GM08714 (cell line): Measurements from ENCODE around the gene MAB21L3.

Experiments
- H3K4me3 ChIP-seq: fragments of 200-500 bp; sonication (Bioruptor generic); 2 replicates; pipeline ENCODE4 v1.5.1; 2014; ENCODE audit warnings: mild to moderate bottlenecking, low read length, inconsistent platforms
- ZNF274 ChIP-seq: IDR thresholded peaks from 2 replicates; pipeline ENCODE4 v1.6.1; 2012; ENCODE audit warnings: mild to moderate bottlenecking, low read depth, low read length

MAB21L3 gene

DNA sequence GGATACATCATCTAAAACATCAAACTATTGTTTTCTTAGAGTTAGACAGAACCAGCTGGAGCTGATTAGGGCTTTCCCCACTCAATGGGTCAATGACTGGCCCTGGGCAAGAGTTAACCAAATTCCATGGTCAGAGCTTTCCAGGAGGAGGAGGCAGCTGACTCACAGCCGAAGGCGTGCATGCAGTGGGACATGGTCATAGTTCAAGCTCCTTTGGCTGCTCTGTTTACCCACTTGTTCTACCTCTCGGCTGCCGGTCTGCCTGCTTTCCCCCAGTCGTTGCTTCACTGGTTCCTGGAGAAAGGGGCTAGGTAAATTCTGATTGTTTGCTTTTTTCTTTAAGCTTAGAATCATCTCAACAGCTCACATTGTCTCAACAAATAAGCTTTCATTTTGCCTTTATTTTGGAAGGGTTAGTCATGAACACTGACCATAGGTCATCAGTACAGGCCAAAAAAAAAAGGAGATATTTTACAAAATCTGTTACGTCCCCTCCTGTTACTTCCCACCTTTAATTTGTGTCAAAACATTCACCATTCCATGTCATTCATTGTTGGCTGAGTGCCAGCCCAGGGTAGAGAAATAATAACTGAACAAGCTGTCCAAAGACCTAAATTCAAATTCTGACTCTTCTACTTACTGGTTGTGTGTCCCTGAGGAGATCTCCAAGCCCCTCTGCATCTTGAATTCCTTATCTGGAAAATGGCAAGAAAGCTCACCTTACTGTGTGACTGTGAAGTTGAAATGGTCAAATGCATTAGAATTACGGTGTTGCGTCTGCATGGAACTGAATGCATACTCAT is 12.0 kb downstream of the MAB21L3 start:
- no peak for TF ChIP-seq ZNF274
- no peak overlapping the region for H3K4me3 ChIP-seq

DNA sequence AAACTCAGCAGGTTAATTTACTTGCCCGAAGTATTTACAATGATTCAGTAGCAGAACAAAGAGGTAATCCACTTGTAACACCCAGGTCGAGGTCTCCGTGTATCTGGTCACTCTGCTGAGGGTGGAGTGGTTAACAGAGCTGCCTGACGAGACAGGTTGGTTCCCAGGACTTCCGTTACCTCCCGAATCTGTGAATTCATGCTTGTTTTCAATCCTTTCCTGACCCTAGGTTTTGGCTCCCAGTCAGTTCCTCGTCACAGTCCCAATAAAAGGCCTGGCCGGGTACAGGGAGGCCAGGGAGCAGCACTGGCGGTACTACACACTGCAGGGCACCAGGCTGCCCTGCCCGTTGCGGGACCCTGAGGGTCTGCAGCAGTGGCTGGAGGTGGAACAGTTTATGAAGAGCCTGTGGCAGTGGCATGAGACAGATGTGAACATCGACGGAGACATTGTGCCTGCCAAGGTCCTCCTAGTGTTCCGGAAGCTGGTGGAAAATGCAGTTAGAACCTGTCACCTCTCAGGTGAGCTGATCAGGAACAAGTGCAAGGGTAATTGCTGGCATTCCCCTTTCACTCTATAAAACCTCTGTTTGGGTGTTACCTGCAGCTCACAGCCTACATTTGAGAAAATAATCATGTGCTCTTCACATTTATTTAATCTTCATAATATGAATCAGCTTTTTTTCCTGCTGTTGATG is 12.8 kb downstream of the MAB21L3 start:
- no peak for TF ChIP-seq ZNF274

DNA sequence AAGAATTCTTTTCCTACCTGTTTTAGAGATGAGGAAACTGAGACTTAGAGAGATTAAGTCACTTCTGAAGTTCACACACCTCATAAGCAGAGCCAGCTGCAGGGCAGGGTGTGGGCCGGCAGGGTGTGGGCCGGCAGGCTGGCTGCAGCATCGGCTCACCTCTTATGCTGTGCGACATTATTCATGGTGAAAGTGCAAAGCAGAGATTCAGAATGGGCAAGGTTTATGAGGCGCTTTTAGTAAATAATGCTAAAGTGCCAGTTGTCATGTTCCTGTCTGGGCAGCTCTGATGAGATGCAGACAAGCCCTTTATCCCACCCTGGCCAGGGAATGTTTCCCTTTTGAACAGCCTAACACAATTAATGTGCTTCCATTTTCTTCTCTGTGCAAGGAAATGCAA is 14.6 kb downstream of the MAB21L3 start:
- H3K4me3 ChIP-seq, result no peak overlapping the region
- TF ChIP-seq ZNF274, result no peak

More for the DNA sequence above, 12.8 kb downstream of the MAB21L3 start:
- H3K4me3 ChIP-seq, result no peak overlapping the region

DNA sequence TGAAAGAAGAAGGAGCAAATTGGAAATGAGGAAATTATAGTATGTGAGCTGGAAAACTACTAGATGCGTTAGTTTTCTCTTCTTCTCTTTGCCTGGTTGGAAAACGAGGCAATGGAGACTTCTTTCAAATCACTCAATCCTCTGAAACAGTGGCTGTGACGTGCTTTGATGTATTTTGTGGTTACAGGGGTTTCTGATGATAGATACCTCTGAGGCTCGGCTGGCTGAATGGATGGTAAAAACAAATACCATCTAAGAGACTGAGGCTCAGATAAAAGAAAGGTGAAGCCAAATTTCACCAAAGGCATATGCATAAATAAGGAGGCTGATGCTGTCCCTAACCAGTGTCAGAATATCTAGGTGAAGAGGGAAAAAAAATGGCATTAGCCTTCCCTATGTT is 15.1 kb downstream of the MAB21L3 start:
- no peak overlapping the region for H3K4me3 ChIP-seq
- no peak for TF ChIP-seq ZNF274

DNA sequence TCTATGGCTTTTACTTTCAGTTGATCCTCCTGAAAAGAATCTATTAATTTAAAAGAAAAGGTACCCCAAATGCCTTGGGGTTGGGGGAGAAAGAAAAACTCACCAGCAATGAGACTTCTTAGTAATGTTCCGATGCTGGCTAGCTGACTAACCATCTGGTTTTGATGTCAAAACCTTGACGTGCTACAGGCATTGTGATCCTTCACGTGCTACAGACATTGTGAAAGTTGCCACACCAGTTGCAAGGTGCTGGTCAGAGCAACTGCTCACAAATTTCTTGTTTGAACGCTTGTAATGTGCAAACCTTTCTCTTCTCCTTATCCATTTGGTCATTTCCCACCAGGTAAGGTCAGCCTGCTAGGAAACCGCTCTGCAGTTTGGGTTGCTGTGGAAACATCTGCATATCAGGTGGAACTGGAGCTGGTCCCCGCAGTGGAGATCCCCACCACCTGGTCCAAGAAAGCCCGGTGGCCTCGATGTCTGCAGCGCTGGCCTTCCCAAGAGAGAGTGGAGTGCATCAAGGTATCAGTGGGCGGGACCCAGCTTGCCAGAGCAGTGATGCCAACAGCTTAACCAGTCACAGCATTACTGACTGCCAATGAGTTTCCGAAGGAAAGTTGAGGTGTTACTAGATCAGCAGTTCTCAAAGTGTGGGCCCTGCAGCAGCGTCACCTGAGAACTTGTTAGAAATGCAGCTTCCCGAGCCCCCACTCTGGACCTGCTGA is 16.1 kb downstream of the MAB21L3 start:
- no peak overlapping the region for H3K4me3 ChIP-seq
- no peak for TF ChIP-seq ZNF274

DNA sequence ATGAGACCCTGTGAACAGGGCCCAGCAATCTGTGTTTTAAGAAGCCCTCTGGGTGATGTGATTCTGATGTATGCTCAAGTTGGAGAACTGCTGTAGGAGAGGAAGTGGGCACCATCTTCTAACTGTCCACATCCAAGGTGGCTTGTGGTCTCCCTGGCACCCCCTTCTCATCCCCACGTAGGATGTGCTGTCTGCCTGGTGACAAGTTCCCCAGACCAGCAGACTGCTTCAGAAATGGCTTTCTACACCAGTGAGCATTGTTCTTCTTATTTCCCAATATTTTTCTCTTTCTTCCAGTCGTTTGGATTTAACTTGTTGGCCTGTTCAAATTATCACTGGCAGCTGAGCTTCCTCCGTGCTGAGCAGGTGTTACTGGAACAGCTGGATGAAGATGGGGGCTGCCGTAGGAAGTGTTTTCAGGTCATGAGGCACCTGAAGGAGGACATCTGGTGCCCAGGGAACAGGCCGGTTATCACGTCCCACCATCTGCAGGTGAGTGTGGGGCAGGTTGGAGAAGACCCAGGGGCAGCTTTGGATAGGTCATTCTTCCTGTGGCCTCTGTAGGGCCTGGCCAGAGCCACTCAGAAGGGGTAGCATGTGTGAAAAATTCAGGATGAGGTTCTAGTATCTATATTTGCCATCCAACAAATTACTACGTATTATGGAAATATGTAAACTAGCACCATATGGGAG is 16.8 kb downstream of the MAB21L3 start:
- no peak for TF ChIP-seq ZNF274
- H3K4me3 ChIP-seq, result no peak overlapping the region

DNA sequence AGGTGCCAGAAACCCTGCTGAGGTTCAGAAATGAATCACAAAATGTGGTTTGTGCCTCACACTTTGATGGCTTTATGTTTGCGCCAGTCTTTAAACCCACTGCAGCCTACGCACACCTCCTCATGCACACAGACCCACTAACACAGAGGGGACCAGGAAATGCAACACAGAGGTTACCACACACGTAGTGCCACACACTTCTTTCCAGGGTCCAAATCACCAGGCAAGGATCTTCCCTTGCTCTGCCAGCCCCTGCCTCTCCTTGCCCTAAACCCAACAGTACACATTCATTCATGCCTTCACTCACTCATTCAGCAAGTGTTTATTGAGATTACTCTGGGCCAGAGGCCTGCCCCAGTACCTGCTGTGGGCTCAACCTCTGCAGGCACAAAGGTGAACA is 17.5 kb downstream of the MAB21L3 start:
- H3K4me3 ChIP-seq, result no peak overlapping the region
- no peak for TF ChIP-seq ZNF274

DNA sequence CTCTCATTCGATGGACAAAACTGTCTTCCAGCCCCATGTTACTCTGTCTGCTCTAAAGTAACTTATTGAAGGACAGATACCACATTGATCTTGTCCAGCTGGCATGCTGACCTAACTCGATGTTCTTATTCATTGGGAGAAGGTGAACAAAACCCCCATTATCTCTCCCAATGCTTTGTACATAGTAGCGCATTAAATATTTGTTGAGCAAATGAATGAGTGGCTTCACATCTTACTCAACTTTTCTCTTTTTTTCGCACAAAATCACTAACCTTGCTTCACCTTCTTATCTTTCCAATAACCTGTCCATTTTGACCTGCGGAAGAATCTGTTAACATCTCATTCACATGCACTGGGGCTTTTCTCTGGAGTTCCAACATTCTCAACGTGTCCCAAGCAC is 18.3 kb downstream of the MAB21L3 start:
- H3K4me3 ChIP-seq, result no peak overlapping the region
- TF ChIP-seq ZNF274, result no peak

DNA sequence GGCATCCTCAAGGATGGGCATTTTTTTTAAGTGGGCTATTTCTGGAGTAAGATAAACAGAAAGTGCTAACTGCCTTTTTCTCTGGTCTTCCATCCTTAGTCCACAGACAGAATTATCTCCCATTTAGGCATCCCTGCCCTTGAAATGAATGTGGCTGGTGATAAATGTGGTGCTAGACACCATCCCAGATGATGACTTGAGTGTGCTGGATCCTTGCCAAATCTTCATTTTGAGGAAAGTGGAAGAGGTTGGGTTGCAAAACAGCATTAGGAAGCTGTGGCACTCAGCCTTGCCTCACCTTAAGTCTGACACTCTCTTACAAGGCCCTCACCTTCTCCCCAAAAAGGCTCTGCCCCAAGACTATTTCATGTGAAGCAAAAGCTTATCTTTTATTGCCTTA is 19.2 kb downstream of the MAB21L3 start:
- no peak for TF ChIP-seq ZNF274

DNA sequence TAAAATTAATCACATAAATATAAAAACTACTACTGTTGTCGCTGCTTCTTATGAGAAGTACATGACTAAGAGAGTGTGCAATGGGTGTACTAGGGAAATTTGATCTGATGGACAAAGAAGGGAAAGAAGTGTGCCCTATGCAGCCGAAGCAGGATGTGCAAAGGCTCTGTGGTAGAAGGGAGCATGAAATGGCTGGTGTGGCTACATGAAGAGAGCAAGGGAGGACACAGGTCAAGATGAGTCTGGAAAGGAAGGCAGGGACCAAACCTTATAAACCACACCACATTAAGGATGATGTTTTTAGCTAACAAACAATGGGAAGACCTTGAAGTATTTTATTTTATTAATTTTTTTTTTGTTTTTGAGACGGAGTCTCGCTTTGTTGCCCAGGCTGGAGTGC is 20.0 kb downstream of the MAB21L3 start:
- no peak overlapping the region for H3K4me3 ChIP-seq
- TF ChIP-seq ZNF274, result no peak

More for the DNA sequence above, 19.2 kb downstream of the MAB21L3 start:
- H3K4me3 ChIP-seq, result no peak overlapping the region

DNA sequence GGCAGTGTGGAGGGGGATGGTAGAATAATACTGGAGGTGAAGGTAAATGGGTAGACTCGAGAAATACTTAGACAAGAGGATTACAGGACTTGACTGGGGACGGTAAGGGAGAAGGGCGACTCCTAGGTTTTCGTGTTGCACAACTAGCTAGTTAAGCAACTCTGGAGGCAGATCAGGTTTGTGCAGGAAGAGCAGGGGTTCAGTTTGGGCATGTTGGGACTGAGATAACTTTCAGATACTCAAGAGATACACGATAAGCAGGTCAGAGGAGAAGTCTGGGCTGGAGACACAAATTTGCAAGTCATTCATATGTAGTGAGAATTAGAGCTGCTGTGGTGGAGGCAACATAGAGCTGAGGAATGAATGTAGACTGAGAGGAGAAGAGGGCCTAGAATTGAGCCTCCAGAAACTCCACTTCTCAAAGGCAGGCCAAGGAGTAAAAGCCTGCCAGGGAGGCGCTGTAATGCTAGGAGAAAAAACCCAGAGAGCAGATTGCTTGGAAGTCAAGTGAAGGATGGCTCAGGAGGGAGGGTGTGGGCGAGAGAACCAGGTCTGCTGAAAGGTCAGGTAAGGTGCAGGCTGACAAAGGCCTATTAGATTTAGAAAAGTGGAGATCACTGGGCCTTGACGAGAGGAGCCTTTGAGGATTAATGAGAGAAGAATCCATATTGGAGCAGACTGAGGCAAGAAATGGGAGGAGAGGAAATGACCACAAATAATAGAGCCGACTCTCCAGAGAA is 20.8 kb downstream of the MAB21L3 start:
- no peak for TF ChIP-seq ZNF274
- no peak overlapping the region for H3K4me3 ChIP-seq

DNA sequence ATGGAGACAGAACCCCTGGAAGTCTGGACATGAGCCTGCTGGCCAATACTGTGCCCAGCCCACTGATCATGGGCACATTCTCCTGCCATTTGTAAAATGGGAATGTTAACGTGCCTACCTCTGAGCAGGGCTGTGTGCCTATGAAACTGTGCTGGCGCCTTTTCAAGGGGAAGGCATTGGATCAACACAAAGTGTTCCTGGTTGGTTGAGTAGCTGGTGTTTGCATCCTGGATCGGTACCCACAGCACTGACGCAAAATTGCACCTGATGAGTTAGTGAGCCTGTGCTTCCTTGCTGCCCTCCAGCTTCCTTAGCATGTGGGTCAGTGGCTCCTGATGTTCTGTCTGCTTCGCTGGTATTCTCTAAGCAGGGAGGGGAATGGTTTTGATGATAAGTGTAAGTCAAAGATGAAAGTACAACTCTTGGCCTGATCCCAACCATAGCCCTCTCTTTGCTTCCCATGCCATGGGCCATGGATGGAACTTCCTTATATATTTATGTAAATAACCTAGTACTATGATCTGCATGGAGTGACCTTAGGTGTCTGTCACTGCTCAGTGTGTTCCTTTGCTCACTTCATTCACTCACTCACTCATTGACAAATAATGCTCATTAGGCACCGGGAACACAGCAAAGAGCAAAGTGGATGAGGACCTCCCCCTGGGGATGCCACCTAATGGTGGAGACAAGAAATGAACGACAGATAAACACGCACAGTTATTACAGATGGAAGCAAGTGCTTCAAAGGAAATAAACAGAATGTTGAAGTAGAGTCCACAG is 22.7 kb downstream of the MAB21L3 start:
- no peak for TF ChIP-seq ZNF274
- no peak overlapping the region for H3K4me3 ChIP-seq

DNA sequence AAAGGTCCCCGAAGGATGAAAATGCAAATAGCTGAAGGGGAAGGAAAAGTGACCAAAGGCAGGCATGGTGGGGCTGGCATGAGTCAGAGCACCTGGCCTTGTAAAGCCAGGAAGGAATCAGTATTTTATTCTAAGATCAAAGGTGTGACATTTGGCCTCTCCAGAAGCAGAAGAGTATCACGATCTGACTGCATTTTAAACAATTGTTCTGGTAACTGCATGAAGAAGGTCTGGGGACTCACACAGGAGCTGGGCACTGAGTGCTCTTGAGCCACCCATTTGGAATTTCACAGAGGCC is 23.2 kb downstream of the MAB21L3 start:
- no peak overlapping the region for H3K4me3 ChIP-seq
- TF ChIP-seq ZNF274, result no peak
